Measurements from ENCODE around the gene ATP5PO. TPM values are rescaled to one million over a fixed set of nuclear protein-coding genes. Genes with fewer than 3 reads are reported as not detected.

ATP5PO gene
- polyA plus RNA-seq, 1 donor (not counting 4 experiments of a cell fraction or from before 2014, with no cell fraction given): 359 TPM

DNA sequence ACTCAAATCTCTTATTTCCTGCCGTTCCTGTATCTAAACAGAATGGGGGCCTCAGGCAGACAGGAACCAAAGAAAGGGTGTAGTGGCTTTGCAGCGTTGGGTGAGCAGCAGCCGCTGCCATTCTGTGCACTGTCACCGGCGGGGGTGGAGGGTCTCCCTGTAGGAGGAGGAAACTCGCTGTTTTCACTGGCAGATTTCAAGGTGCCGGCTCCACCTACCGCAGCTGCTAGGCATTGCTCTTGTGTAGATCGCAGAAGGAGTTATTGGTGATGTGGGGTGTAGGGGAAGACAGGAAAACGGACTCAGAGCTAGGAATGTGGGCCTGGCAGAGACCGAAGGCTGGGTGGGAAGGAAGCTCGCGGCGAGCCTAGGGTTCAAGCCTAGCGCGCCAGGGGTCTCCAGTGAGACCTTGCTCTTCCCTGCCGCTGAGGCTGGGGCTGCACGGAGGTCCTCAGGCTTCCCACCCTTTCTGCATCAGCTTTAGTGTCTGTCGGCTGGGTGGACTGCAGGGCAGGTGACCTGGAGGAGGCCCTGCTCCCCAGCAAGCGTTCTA, 20.8 kb downstream of the ATP5PO start:
- Histone ChIP-seq H3K9ac (ENCODE audit: control insufficient read depth, extremely low read depth, insufficient read depth, low read length) (peak overlapping the region; percentile 6), H3K4me2 (ENCODE audit: control insufficient read depth, extremely low read depth, insufficient read depth, low read depth, low read length) (peak overlapping the region; percentile 77), H3K27ac (ENCODE audit: control insufficient read depth, insufficient read depth, low read length) (no peak overlapping the region), H3K27me3 (ENCODE audit: control insufficient read depth, extremely low read depth, insufficient read depth, low read length) (no peaks in the 10 kb centered on the region), H3K4me1 (ENCODE audit: control insufficient read depth, extremely low read depth, insufficient read depth, low read length) (peaks cover 3% of the 10 kb centered on the region), H3K4me3 (ENCODE audit: control insufficient read depth in 2 of 3, extremely low read depth in 1 of 3, insufficient read depth in 2 of 3, low read depth in 1 of 3, low read length in 3 of 3) (peak overlapping the region in 2 of 3 experiments; percentile 33 to 47), H2AFZ (ENCODE audit: control insufficient read depth, low read length) (peak overlapping the region; percentile 78), H3K9me1 (ENCODE audit: control insufficient read depth, extremely low read depth, insufficient read depth, low read length) (no peaks in the 10 kb centered on the region), H3K79me2 (ENCODE audit: control insufficient read depth, insufficient read depth, low read length) (no peaks in the 10 kb centered on the region), H3K9me3 (ENCODE audit: control insufficient read depth, low read depth, low read length) (no peaks in the 10 kb centered on the region), H3K36me3 (ENCODE audit: control insufficient read depth in 2 of 2, extremely low read depth in 1 of 2, insufficient read depth in 2 of 2, low read length in 2 of 2) (no peaks in the 10 kb centered on the region), H4K20me1 (ENCODE audit: control insufficient read depth, extremely low read depth, insufficient read depth, low read length) (no peaks in the 10 kb centered on the region)
- dilution Hi-C loops (cut with MboI; ENCODE audit: extremely low pct_ligation_motif_present, low sequenced_read_pairs): no loop called here
- TF ChIP-seq EZH2 (IDR thresholded peaks at IDR 0.05; ENCODE audit: low read length): no peak
- peak; percentile 83 to 92 (median 89) for TF ChIP-seq CTCF (optimal IDR thresholded peaks at IDR 0.05 in 1 of 3, IDR thresholded peaks at IDR 0.05 in 1 of 3, conservative IDR thresholded peaks at IDR 0.05 in 1 of 3; ENCODE audit: extremely low read depth in 1 of 3, insufficient read depth in 2 of 3, low read length in 3 of 3)
- peak; percentile 23 for DNase-seq (ENCODE audit: low read depth, low spot score)
- FAIRE-seq: peak; percentile 75

- Histone ChIP-seq H3K36me3 (ENCODE audit: control insufficient read depth in 2 of 2, extremely low read depth in 1 of 2, insufficient read depth in 2 of 2, low read length in 2 of 2) (no peaks in the 10 kb centered on the region), H4K20me1 (ENCODE audit: control insufficient read depth, extremely low read depth, insufficient read depth, low read length) (no peaks in the 10 kb centered on the region), H3K27ac (ENCODE audit: control insufficient read depth, insufficient read depth, low read length) (no peak overlapping the region), H3K4me2 (ENCODE audit: control insufficient read depth, extremely low read depth, insufficient read depth, low read depth, low read length) (no peak overlapping the region), H3K79me2 (ENCODE audit: control insufficient read depth, insufficient read depth, low read length) (no peaks in the 10 kb centered on the region), H3K9me1 (ENCODE audit: control insufficient read depth, extremely low read depth, insufficient read depth, low read length) (no peaks in the 10 kb centered on the region), H3K4me3 (ENCODE audit: control insufficient read depth in 2 of 3, extremely low read depth in 1 of 3, insufficient read depth in 2 of 3, low read depth in 1 of 3, low read length in 3 of 3) (no peak overlapping the region), H2AFZ (ENCODE audit: control insufficient read depth, low read length) (no peak overlapping the region), H3K4me1 (ENCODE audit: control insufficient read depth, extremely low read depth, insufficient read depth, low read length) (peaks cover 3% of the 10 kb centered on the region), H3K9me3 (ENCODE audit: control insufficient read depth, low read depth, low read length) (no peaks in the 10 kb centered on the region), H3K9ac (ENCODE audit: control insufficient read depth, extremely low read depth, insufficient read depth, low read length) (no peak overlapping the region), H3K27me3 (ENCODE audit: control insufficient read depth, extremely low read depth, insufficient read depth, low read length) (no peaks in the 10 kb centered on the region)
- dilution Hi-C loops (cut with MboI; ENCODE audit: extremely low pct_ligation_motif_present, low sequenced_read_pairs): no loop called here
- TF ChIP-seq CTCF (optimal IDR thresholded peaks at IDR 0.05 in 1 of 3, IDR thresholded peaks at IDR 0.05 in 1 of 3, conservative IDR thresholded peaks at IDR 0.05 in 1 of 3; ENCODE audit: extremely low read depth in 1 of 3, insufficient read depth in 2 of 3, low read length in 3 of 3) (no peak), EZH2 (IDR thresholded peaks at IDR 0.05; ENCODE audit: low read length) (no peak)
- DNase-seq (ENCODE audit: low read depth, low spot score) (no peak), FAIRE-seq (no peak)
Measured at GRCh38 chr21:33893917-33894316, 21.7 kb downstream of the ATP5PO start.
